Duodenal mucosa (tissue), 2 donors: ENCODE results near the gene BMPR1A.

ENCODE experiments used
- H3K27ac ChIP-seq: one replicate; pipeline ENCODE4 v1.7.0; 2013; ENCODE audit warnings: low read depth, low read length
- H3K27me3 ChIP-seq, 2 donors: one replicate each; pipeline ENCODE4 v1.7.0; 2013; ENCODE audit warnings: low read length in 2 of 2, control low read depth in 1 of 2; ENCODE audit not compliant: insufficient read depth in 2 of 2, control insufficient read depth in 1 of 2
- H3K36me3 ChIP-seq, 2 donors: one replicate each; pipeline ENCODE4 v1.7.0; 2013; ENCODE audit warnings: low read length in 2 of 2, control low read depth in 1 of 2; ENCODE audit not compliant: insufficient read depth in 2 of 2, control insufficient read depth in 1 of 2
- H3K4me1 ChIP-seq, 2 donors: one replicate each; pipeline ENCODE4 v1.7.0; 2013; ENCODE audit warnings: low read length in 2 of 2, control low read depth in 1 of 2; ENCODE audit not compliant: insufficient read depth in 2 of 2, control insufficient read depth in 1 of 2
- H3K4me3 ChIP-seq, 2 donors: one replicate each; pipeline ENCODE4 v1.7.0; 2013; ENCODE audit warnings: low read length in 2 of 2, low read depth in 1 of 2
- H3K9ac ChIP-seq, 2 donors: one replicate each; pipeline ENCODE4 v1.7.0; 2013; ENCODE audit warnings: low read length in 2 of 2, low read depth in 1 of 2
- H3K9me3 ChIP-seq, 2 donors: one replicate each; pipeline ENCODE4 v1.7.0; 2013; ENCODE audit warnings: low read length in 2 of 2, control low read depth in 1 of 2; ENCODE audit not compliant: control insufficient read depth in 1 of 2

Gene BMPR1A

DNA sequence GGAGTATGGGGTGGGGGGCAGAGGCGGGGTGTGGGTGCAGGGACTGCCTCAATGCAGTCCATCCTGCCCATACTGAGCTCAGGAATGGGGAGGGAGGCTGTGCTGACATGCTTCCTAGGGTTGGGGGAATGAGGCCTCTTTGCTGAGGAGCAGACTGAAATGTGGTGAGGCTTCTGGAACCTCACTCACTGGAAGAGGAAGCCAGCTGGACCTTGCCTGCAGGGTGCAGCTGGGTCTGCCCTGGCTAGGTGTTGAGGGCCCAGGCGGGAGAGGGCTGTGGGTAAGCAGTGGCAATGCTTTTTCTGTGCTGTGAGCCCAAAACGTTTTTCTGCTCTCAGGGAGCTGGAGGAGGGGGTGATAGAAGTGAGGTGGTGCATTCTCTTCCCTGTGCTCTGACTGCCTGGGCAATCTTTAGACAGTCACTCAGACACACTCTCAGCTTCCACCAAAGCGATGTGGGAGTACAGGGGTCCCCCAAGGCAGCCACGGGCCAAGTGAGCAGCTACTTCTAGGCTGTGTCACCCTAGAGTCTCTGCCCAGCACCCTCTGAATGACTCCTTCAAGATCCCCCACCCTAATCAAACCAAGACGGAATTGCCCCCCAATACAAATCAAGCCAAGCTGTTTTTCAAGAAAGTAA, 41.1 kb upstream of the BMPR1A start:
- Histone ChIP-seq H3K4me3 (no peak overlapping the region), H3K27me3 (no peaks in the 10 kb centered on the region), H3K36me3 (no peaks in the 10 kb centered on the region), H3K9me3 (no peaks in the 10 kb centered on the region), H3K4me1 (peaks cover 10 to 11% of the 10 kb centered on the region in 2 donors), H3K27ac (no peak overlapping the region), H3K9ac (no peak overlapping the region)

DNA sequence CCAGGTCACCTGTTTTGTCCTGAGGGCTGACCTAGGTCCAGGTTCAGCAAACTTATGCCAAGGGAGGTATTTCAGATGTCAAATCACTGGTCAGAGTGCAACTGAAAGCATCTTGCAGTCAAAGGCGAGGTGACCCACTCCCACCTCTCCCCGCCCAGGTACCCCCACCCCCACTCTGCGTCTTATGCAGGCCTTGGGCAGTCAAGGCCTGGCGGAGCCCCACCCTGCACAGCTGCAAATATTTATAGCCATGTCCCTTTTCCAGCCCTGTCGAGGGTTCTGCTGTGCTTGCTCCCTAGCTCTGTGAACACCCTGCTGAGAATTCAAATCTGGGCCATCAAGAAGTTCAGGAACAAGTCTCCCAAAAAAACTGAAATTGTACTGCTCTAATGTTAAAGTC, 40.6 kb upstream of the BMPR1A start:
- Histone ChIP-seq H3K27ac (no peak overlapping the region), H3K4me3 (no peak overlapping the region), H3K36me3 (no peaks in the 10 kb centered on the region), H3K4me1 (peaks cover 8% of the 10 kb centered on the region in 2 donors), H3K9me3 (no peaks in the 10 kb centered on the region), H3K27me3 (no peaks in the 10 kb centered on the region), H3K9ac (no peak overlapping the region)

DNA sequence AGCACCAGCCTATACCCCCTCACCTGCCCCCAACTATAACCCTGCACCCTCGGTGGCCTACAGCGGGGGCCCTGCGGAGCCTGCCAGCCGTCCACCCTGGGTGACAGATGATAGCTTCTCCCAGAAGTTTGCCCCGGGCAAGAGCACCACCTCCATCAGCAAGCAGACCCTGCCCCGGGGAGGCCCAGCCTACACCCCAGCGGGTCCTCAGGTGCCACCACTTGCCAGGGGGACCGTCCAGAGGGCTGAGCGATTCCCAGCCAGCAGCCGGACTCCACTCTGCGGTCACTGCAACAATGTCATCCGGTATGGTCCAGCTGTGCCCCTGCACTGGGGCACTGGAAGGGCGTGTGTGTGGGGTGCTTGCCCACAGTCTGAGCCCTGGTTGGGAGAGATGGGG, 40.0 kb upstream of the BMPR1A start:
- no peak overlapping the region for H3K9ac ChIP-seq
- no peak overlapping the region for H3K4me3 ChIP-seq
- peaks cover 0 to 6% of the 10 kb centered on the region in 2 donors for H3K27me3 ChIP-seq
- H3K36me3 ChIP-seq, result no peaks in the 10 kb centered on the region
- no peak overlapping the region for H3K27ac ChIP-seq
- H3K9me3 ChIP-seq, result no peaks in the 10 kb centered on the region
- peaks cover 6% of the 10 kb centered on the region in 2 donors for H3K4me1 ChIP-seq

DNA sequence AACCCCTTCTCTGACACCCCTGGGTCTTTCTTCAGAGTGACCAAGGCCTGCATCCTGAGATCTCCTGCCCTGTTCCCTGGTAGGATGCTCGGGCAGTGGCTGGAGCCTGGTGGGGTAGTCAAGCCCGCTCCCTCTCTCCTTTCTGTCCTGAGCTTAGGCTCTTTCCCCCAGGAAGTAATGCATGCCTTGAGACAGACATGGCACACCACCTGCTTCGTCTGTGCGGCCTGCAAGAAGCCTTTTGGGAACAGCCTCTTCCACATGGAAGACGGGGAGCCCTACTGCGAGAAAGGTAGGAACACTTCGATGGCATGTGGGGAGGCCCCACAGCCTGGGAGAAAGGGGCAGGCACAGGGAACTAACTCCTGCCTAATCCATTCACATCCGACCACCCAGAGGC, 37.9 kb upstream of the BMPR1A start:
- H3K4me1 ChIP-seq, result peaks cover 4 to 7% of the 10 kb centered on the region in 2 donors
- H3K9ac ChIP-seq, result no peak overlapping the region
- H3K4me3 ChIP-seq, result no peak overlapping the region
- no peak overlapping the region for H3K27ac ChIP-seq
- no peaks in the 10 kb centered on the region for H3K36me3 ChIP-seq
- peaks cover 0 to 8% of the 10 kb centered on the region in 2 donors for H3K27me3 ChIP-seq
- H3K9me3 ChIP-seq, result no peaks in the 10 kb centered on the region

DNA sequence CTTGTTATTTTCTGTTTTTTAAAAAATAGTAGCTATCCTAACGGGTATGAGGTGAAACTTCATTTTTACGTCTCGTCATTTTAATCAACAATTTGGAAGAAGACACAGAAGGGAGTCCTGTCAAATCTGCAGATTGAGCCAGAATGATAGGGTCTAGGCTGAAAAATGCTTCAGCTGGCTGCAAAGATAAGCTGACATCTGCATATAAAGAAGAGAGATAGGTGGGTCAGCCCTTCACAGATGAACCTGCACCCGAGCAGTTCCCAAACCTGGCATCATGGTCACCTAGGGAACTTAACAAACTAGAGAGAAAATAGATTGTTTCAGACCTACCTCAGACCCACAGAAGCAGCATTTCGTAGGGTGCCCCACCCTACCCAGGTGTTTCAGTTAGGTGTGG, 35.2 kb upstream of the BMPR1A start:
- no peaks in the 10 kb centered on the region for H3K36me3 ChIP-seq
- no peaks in the 10 kb centered on the region for H3K9me3 ChIP-seq
- peaks cover 7 to 10% of the 10 kb centered on the region in 2 donors for H3K4me1 ChIP-seq
- peaks cover 0 to 8% of the 10 kb centered on the region in 2 donors for H3K27me3 ChIP-seq
- H3K27ac ChIP-seq, result no peak overlapping the region
- no peak overlapping the region for H3K4me3 ChIP-seq
- H3K9ac ChIP-seq, result no peak overlapping the region

DNA sequence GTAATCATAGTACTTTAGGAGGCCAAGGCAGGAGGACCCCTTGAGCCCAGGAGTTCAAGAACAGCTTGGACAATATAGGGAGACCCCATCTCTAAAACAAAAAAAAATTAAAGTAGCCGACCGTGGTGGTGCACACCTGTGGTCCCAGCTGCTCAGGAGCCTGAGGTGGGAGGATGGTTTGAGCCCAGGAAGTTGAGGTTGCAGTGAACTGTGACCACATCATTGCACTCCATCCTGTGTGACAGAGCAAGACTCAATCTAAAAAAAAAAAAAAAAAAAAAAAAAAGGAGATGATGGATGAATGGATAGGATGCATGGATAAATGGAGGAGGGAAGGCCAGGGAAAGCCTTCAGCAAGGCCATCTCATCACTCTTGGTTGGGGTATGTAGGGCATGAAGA, 33.4 kb upstream of the BMPR1A start:
- H3K27me3 ChIP-seq, result peaks cover 0 to 8% of the 10 kb centered on the region in 2 donors
- no peak overlapping the region for H3K27ac ChIP-seq
- H3K9me3 ChIP-seq, result no peaks in the 10 kb centered on the region
- H3K36me3 ChIP-seq, result no peaks in the 10 kb centered on the region
- peaks cover 10 to 16% of the 10 kb centered on the region in 2 donors for H3K4me1 ChIP-seq
- H3K9ac ChIP-seq, result no peak overlapping the region
- no peak overlapping the region for H3K4me3 ChIP-seq

DNA sequence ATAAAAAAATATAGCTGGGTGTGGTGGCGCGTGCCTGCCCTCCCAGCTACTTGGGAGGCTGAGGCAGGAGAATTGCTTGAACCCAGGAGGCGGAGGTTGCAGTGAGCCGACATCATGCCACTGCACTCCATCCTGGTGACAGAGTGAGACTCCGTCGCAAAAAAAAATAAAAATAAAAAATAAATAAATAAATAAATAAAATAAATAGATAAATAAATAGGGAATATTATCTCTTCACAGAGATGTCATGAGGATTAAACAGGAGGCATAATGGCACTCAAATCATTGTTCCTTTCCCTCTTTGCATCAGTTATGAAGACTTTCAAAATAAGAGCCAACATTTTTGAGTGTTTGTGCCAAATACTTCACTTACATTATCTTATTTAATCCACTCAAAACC, 32.0 kb upstream of the BMPR1A start:
- Histone ChIP-seq H3K9me3 (no peaks in the 10 kb centered on the region), H3K9ac (no peak overlapping the region), H3K27ac (no peak overlapping the region), H3K4me3 (no peak overlapping the region), H3K4me1 (peaks cover 10 to 16% of the 10 kb centered on the region in 2 donors), H3K27me3 (peaks cover 0 to 8% of the 10 kb centered on the region in 2 donors), H3K36me3 (no peaks in the 10 kb centered on the region)

DNA sequence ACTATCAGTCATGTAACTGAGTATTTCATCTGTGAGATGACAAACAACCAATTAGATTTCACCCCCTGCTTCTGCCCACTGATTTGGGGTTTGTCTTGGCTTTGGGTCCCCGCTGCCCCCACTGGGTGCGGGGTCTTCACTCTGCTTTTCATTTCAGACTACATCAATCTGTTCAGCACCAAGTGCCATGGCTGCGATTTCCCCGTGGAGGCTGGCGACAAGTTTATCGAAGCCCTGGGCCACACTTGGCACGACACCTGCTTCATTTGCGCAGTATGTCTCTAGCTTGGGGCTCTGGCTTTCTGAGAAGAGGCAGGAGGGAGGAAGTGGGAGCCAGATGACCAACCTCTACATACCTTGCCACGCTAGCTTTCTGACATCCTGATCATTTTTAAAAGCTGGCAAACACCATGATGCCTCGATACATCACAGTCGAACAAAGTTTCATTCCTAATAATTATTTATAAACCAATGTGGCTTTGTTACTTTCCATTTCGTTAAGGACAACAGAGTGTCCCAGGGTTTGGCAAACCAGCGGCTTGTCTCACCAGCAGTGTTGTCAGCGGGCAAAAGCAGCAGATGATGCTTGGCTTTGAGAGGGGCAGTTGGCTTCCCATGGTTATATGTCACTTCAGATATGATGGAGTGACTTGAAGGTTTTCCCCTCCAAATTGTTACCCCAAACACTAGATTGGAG, 30.3 kb upstream of the BMPR1A start:
- Histone ChIP-seq H3K27ac (no peak overlapping the region), H3K36me3 (no peaks in the 10 kb centered on the region)

DNA sequence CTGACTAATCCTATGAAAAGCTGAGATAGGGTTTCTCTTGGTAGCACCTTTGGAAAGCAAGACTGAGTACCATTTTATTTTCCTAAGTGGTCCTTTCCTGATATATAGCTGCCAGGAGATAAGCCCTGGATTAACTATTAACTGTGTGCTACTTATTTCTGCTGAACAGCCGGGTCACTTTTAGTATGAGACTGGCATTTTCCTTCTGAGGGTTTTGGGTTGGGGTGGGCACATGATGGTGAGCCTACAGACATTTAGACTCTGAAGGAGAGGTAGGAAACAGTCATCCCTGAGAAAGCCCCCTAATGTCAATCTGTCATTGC, 29.8 kb upstream of the BMPR1A start:
- no peak overlapping the region for H3K9ac ChIP-seq
- no peak overlapping the region for H3K4me3 ChIP-seq
- H3K36me3 ChIP-seq, result no peaks in the 10 kb centered on the region
- no peaks in the 10 kb centered on the region for H3K27me3 ChIP-seq
- no peak overlapping the region for H3K27ac ChIP-seq
- no peaks in the 10 kb centered on the region for H3K9me3 ChIP-seq
- peaks cover 16 to 18% of the 10 kb centered on the region in 2 donors for H3K4me1 ChIP-seq

More for the DNA sequence above, 30.3 kb upstream of the BMPR1A start:
- Histone ChIP-seq H3K4me3 (no peak overlapping the region), H3K9ac (no peak overlapping the region), H3K9me3 (no peaks in the 10 kb centered on the region), H3K27me3 (peaks cover 0 to 5% of the 10 kb centered on the region in 2 donors), H3K4me1 (peaks cover 16 to 18% of the 10 kb centered on the region in 2 donors)

DNA sequence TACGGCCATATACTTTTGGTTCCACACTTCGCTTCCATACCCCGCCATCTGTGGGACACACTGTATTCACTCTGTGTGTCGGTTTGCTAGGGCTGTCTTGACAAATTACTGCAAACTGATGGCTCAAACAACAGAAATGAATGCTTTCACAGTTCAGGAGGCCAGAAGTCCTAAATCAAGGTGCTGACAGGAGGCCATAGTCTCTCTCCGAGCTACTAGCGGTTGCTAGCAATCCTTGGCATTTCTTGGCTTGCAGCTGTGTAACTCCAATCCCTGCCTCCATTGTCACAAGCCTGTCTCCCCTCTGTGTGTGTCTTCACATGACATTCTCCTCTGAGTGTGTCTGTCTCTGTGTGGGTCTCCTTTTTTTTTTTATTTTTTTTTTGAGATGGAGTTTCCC, 28.9 kb upstream of the BMPR1A start:
- Histone ChIP-seq H3K27me3 (no peaks in the 10 kb centered on the region), H3K4me3 (no peak overlapping the region), H3K36me3 (no peaks in the 10 kb centered on the region), H3K4me1 (peaks cover 16 to 18% of the 10 kb centered on the region in 2 donors), H3K9ac (no peak overlapping the region), H3K27ac (no peak overlapping the region), H3K9me3 (no peaks in the 10 kb centered on the region)
